ENCODE data around the gene DNAH14.

DNA sequence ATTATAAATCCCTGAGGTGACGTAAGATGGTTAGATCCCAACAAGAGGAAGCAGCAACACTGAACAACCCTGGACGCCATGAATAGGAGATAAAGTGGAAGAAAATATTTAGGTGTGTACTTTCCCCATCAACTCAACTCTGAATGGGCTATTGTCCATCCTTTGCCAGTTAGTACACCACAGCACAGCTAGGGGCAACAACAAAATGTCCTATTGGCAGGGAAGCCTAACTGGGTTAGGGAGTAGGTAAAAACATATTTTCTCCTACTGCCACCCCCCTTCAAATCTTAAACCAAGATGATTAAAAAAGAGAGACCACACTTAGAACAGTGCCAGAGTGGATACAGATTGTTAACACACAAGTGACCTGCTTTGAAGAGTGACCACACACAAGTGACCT lies 278.3 kb downstream of the DNAH14 start:
- TF ChIP-seq, protein P1, sequence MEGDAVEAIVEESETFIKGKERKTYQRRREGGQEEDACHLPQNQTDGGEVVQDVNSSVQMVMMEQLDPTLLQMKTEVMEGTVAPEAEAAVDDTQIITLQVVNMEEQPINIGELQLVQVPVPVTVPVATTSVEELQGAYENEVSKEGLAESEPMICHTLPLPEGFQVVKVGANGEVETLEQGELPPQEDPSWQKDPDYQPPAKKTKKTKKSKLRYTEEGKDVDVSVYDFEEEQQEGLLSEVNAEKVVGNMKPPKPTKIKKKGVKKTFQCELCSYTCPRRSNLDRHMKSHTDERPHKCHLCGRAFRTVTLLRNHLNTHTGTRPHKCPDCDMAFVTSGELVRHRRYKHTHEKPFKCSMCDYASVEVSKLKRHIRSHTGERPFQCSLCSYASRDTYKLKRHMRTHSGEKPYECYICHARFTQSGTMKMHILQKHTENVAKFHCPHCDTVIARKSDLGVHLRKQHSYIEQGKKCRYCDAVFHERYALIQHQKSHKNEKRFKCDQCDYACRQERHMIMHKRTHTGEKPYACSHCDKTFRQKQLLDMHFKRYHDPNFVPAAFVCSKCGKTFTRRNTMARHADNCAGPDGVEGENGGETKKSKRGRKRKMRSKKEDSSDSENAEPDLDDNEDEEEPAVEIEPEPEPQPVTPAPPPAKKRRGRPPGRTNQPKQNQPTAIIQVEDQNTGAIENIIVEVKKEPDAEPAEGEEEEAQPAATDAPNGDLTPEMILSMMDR (IDR thresholded peaks at IDR 0.05; ENCODE audit: low read depth, low read length, missing input control) = no peak
- TF ChIP-seq, protein P2, sequence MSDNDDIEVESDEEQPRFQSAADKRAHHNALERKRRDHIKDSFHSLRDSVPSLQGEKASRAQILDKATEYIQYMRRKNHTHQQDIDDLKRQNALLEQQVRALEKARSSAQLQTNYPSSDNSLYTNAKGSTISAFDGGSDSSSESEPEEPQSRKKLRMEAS (IDR thresholded peaks at IDR 0.05) = no peak
- TF ChIP-seq, protein P3, sequence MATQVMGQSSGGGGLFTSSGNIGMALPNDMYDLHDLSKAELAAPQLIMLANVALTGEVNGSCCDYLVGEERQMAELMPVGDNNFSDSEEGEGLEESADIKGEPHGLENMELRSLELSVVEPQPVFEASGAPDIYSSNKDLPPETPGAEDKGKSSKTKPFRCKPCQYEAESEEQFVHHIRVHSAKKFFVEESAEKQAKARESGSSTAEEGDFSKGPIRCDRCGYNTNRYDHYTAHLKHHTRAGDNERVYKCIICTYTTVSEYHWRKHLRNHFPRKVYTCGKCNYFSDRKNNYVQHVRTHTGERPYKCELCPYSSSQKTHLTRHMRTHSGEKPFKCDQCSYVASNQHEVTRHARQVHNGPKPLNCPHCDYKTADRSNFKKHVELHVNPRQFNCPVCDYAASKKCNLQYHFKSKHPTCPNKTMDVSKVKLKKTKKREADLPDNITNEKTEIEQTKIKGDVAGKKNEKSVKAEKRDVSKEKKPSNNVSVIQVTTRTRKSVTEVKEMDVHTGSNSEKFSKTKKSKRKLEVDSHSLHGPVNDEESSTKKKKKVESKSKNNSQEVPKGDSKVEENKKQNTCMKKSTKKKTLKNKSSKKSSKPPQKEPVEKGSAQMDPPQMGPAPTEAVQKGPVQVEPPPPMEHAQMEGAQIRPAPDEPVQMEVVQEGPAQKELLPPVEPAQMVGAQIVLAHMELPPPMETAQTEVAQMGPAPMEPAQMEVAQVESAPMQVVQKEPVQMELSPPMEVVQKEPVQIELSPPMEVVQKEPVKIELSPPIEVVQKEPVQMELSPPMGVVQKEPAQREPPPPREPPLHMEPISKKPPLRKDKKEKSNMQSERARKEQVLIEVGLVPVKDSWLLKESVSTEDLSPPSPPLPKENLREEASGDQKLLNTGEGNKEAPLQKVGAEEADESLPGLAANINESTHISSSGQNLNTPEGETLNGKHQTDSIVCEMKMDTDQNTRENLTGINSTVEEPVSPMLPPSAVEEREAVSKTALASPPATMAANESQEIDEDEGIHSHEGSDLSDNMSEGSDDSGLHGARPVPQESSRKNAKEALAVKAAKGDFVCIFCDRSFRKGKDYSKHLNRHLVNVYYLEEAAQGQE (IDR thresholded peaks at IDR 0.05) = no peak
- TF ChIP-seq RXRA (IDR thresholded peaks at IDR 0.05) (no peak), NR2F2 (IDR thresholded peaks at IDR 0.05) (no peak), JUND (IDR thresholded peaks at IDR 0.05) (no peak), TAF1 (conservative IDR thresholded peaks at IDR 0.05) (no peak), FOXA1 (IDR thresholded peaks at IDR 0.05) (no peak), YY1 (IDR thresholded peaks at IDR 0.05) (no peak), GABPA (IDR thresholded peaks at IDR 0.05 in 1 of 2, conservative IDR thresholded peaks at IDR 0.05 in 1 of 2) (no peak), EGR1 (IDR thresholded peaks at IDR 0.05; ENCODE audit: low read depth in 2 of 2) (no peak), RAD21 (IDR thresholded peaks at IDR 0.05) (no peak), SP1 (IDR thresholded peaks at IDR 0.05) (no peak)
- TF ChIP-seq, protein P4, sequence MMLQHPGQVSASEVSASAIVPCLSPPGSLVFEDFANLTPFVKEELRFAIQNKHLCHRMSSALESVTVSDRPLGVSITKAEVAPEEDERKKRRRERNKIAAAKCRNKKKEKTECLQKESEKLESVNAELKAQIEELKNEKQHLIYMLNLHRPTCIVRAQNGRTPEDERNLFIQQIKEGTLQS (IDR thresholded peaks at IDR 0.05) = no peak
